ENCODE data around the gene CALCOCO1. TPM values are rescaled to one million over a fixed set of nuclear protein-coding genes. Genes with fewer than 3 reads are reported as not detected.
A peak's percentile ranks its signal among the peaks of the same experiment; 100 is the strongest.

CALCOCO1 gene
- total RNA-seq, 4 donors from 2014 or later: 121 to 219 (median 152) TPM

GRCh38 chr12:53755893-53756292 lies 28.6 kb upstream of the CALCOCO1 start:
- DNase-seq: no peak
- H3K9me3 ChIP-seq: no peaks in the 10 kb centered on the region
- H3K4me1 ChIP-seq: no peaks in the 10 kb centered on the region
- intact Hi-C loops (cut with DNase I; ENCODE audit: low total_unique reads): no loop called here
- peak overlapping the region in 1 of 2 donors; percentile 57 for H3K27ac ChIP-seq
- H3K36me3 ChIP-seq: no peaks in the 10 kb centered on the region
- H3K4me3 ChIP-seq: no peak overlapping the region
- H3K27me3 ChIP-seq: peaks cover 0 to 4% of the 10 kb centered on the region in 2 donors
- TF ChIP-seq POLR2A (IDR thresholded peaks at IDR 0.05) (no peak), CTCF (IDR thresholded peaks at IDR 0.05) (no peak)

- no peak for TF ChIP-seq POLR2A (IDR thresholded peaks at IDR 0.05)
- no peak for TF ChIP-seq CTCF (IDR thresholded peaks at IDR 0.05)
- peaks cover 0 to 4% of the 10 kb centered on the region in 2 donors for H3K27me3 ChIP-seq
Measured at GRCh38 chr12:53755451-53755891, 28.2 kb upstream of the CALCOCO1 start.

GRCh38 chr12:53754633-53755264 lies 27.5 kb upstream of the CALCOCO1 start:
- intact Hi-C loops (cut with DNase I; ENCODE audit: low total_unique reads): no loop called here
- TF ChIP-seq CTCF (IDR thresholded peaks at IDR 0.05) (no peak), POLR2A (IDR thresholded peaks at IDR 0.05) (no peak)
- peaks cover 0 to 3% of the 10 kb centered on the region in 2 donors for H3K27me3 ChIP-seq
- no peaks in the 10 kb centered on the region for H3K4me1 ChIP-seq
- H3K9me3 ChIP-seq: no peaks in the 10 kb centered on the region
- peak overlapping the region; percentile 23 to 57 for H3K27ac ChIP-seq
- DNase-seq: peak in 1 of 2 donors; percentile 67
- H3K36me3 ChIP-seq: no peaks in the 10 kb centered on the region
- H3K4me3 ChIP-seq: no peak overlapping the region

More at GRCh38 chr12:53755451-53755891, 28.2 kb upstream of the CALCOCO1 start:
- no peak for DNase-seq
- no peaks in the 10 kb centered on the region for H3K36me3 ChIP-seq
- H3K4me1 ChIP-seq: no peaks in the 10 kb centered on the region
- H3K27ac ChIP-seq: peak overlapping the region; percentile 23 to 57
- no peak overlapping the region for H3K4me3 ChIP-seq
- intact Hi-C loops (cut with DNase I; ENCODE audit: low total_unique reads): no loop called here
- no peaks in the 10 kb centered on the region for H3K9me3 ChIP-seq

GRCh38 chr12:53754188-53754585 lies 26.9 kb upstream of the CALCOCO1 start:
- no peak overlapping the region for H3K4me3 ChIP-seq
- no peaks in the 10 kb centered on the region for H3K4me1 ChIP-seq
- TF ChIP-seq POLR2A (IDR thresholded peaks at IDR 0.05) (no peak), CTCF (IDR thresholded peaks at IDR 0.05) (no peak)
- H3K27ac ChIP-seq: peak overlapping the region; percentile 23 to 57
- H3K27me3 ChIP-seq: no peaks in the 10 kb centered on the region
- no peak for DNase-seq
- intact Hi-C loops (cut with DNase I; ENCODE audit: low total_unique reads): no loop called here
- H3K9me3 ChIP-seq: no peaks in the 10 kb centered on the region
- H3K36me3 ChIP-seq: no peaks in the 10 kb centered on the region

GRCh38 chr12:53752621-53753020 lies 25.4 kb upstream of the CALCOCO1 start:
- Histone ChIP-seq H3K27ac (no peak overlapping the region), H3K27me3 (no peaks in the 10 kb centered on the region), H3K9me3 (no peaks in the 10 kb centered on the region), H3K36me3 (no peaks in the 10 kb centered on the region), H3K4me3 (no peak overlapping the region), H3K4me1 (no peaks in the 10 kb centered on the region)
- TF ChIP-seq POLR2A (IDR thresholded peaks at IDR 0.05) (no peak), CTCF (IDR thresholded peaks at IDR 0.05) (no peak)
- no peak for DNase-seq
- intact Hi-C loops (cut with DNase I; ENCODE audit: low total_unique reads): no loop called here

Data from uterus (tissue), 4 donors.